GM06990 (cell line): Measurements from ENCODE around the gene RNASE11.

ENCODE experiments used
- DNase-seq: peaks from one replicate; pipeline ENCODE4 v3.0.0-alpha.2; 2011; ENCODE audit not compliant: insufficient read length; ENCODE audit errors: extremely low read depth
- H3K27me3 ChIP-seq: replicated peaks from 2 replicates; pipeline ENCODE4 v1.6.0; 2011; ENCODE audit warnings: low read length; ENCODE audit not compliant: control insufficient read depth, insufficient read depth
- H3K36me3 ChIP-seq: 2 replicates; pipeline ENCODE4 v1.5.1; 2011; ENCODE audit warnings: low read length; ENCODE audit not compliant: control insufficient read depth, insufficient read depth
- H3K4me3 ChIP-seq: replicated peaks from 2 replicates; pipeline ENCODE4 v1.5.1; 2011; ENCODE audit warnings: low read depth, mild to moderate bottlenecking, control low read depth, low read length
- TF ChIP-seq, protein P1 (sequence below): IDR thresholded peaks from 2 replicates; pipeline ENCODE4 v1.5.1; 2011; ENCODE audit warnings: low read length, control low read depth, mild to moderate bottlenecking, inconsistent platforms; ENCODE audit not compliant: insufficient read depth, poor library complexity, severe bottlenecking

Gene RNASE11

DNA sequence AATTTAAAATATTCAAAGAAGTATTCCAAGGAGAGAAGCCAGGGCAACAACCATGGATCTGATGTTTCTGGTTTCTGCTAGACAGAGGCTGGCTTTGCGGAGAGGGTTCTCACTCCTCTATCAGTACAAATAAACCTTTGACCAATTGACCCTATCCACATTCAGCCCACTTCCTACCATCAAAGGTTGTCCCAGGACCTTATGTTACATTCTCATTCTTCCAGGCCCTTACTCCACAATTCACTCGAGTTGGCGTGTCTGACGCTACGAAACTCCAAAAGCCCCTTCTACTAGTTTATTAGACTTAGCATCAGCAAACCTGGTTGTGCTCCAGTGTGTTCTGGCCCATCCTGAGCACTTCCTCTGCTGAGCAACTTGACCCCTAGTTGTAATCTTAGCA is 28.2 kb upstream of the RNASE11 start:
- no peak for DNase-seq
- TF ChIP-seq, protein P1, sequence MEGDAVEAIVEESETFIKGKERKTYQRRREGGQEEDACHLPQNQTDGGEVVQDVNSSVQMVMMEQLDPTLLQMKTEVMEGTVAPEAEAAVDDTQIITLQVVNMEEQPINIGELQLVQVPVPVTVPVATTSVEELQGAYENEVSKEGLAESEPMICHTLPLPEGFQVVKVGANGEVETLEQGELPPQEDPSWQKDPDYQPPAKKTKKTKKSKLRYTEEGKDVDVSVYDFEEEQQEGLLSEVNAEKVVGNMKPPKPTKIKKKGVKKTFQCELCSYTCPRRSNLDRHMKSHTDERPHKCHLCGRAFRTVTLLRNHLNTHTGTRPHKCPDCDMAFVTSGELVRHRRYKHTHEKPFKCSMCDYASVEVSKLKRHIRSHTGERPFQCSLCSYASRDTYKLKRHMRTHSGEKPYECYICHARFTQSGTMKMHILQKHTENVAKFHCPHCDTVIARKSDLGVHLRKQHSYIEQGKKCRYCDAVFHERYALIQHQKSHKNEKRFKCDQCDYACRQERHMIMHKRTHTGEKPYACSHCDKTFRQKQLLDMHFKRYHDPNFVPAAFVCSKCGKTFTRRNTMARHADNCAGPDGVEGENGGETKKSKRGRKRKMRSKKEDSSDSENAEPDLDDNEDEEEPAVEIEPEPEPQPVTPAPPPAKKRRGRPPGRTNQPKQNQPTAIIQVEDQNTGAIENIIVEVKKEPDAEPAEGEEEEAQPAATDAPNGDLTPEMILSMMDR: no peak
- Histone ChIP-seq H3K4me3 (no peak overlapping the region), H3K36me3 (no peaks in the 10 kb centered on the region), H3K27me3 (no peaks in the 10 kb centered on the region)

DNA sequence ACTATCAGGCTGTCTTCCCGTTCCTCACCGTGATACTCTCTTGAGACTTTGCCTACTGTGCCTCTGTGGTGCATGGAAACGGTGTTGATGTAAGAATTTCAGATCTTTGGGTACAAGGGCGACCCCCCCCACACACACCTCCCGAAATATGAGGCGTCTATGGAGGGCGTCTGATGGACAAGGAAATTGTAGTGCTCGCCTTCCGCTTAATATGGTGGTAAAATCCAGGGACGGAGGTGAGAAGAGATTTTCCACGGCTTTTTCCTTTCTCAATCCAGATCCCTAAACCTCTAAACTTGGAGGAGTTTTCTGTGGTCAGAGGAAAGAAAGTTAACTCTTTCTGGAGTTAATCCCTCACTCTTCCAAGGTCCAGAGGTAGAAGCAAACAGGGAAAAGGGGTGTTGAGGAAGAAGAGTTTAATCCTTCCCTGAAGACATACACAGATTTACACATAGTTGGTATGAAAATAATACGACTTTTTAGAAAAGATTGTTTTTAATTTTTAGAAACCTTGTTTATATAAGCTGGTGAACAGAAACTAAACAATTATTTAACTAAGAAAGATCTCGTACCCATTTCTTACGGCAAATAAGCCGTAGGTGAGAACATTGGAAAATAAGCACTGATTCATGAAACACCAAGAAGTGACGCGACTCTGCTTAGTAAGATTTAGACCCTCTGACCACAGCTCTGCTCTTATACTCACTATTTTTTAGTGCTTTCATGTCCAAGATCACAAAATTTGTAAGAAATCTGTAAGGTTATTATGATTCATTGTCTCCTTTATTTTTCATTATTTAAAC is 26.4 kb upstream of the RNASE11 start:
- Histone ChIP-seq H3K27me3 (no peaks in the 10 kb centered on the region), H3K4me3 (peak overlapping the region; percentile 49), H3K36me3 (no peaks in the 10 kb centered on the region)
- no peak for DNase-seq
- TF ChIP-seq, protein P1: no peak

DNA sequence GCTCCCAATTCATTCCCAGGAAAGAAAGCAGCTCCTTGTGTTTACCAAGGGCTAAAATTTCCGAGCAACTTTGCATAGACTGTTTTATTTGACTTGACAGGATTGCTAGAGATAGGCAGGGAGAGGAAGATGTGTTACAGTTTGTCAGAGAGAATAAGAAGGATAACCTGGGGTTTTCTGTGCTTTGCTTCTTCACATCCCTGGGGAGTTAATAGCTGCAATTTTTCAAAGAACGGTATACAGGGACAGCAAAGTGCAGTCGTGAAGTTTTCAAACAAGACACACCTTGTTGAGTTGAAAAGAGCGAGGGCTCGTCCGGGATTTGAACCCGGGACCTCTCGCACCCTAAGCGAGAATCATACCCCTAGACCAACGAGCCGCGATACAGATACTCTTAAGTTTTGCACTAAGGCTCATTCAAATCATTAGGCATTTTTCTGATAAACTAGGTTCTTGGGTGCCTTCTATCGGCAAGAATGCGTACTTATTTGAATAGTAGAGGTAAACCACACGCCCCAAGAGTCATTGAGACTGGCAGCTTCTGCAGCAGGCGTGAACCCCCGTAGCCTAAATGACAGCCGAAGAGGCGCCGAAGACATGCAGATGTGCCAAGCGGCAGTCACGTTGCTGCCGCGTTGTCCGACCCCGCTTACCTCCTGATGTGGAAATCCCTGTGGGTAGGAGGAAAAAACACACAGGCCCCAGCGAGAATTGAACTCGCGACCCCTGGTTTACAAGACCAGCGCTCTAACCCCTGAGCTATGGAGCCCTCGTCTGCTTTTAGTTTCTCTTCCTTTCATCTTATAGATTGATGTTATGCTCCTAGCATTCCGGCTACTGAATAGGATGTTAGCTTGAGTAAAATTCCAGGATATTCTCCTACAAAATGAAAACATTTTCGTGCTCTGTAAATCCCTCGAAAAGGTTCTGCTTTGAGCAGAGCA is 25.6 kb upstream of the RNASE11 start:
- DNase-seq: peak; percentile 92
- H3K36me3 ChIP-seq: no peaks in the 10 kb centered on the region
- H3K4me3 ChIP-seq: peak overlapping the region; percentile 49
- TF ChIP-seq, protein P1: peak; percentile 39
- H3K27me3 ChIP-seq: no peaks in the 10 kb centered on the region

DNA sequence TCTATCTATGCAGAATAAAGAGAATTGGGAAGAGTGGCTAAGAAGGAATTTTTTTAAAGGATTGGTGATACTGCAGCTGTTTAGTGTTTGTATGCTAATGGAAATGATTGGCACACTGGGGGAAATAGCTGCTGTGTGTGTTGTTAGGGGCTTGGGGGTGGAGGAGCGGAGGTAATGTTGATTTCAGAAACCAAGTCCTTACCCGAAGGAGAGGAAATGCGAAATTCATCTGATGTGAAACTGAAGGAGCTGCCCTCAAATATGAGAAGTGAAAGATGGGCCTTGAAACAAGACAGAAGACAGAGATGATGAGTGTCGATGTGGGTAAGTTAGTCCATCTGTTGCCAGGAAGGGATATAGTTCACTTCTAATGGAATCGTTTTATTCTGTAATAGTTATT is 24.6 kb upstream of the RNASE11 start:
- DNase-seq: peak; percentile 39
- Histone ChIP-seq H3K4me3 (no peak overlapping the region), H3K27me3 (no peaks in the 10 kb centered on the region), H3K36me3 (no peaks in the 10 kb centered on the region)
- TF ChIP-seq, protein P1: no peak

DNA sequence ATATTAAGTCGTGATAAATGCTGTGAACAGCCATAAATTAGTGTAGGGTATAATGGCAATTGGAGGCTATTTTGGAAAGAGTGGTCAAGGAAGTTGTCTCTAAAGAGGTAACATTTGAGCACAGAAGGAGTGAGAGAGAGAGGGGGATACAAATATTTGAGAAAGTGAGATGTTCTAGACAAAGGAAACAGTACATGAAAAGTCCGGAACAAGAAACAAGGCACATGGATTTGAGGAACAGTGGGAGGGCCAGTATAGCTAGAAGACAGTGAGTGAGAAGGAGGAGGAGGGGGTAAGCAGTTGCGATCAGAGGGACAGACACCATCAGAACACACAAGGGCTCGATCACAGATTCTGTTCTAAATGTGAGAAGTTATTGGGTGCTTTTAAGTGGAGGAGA is 23.5 kb upstream of the RNASE11 start:
- H3K27me3 ChIP-seq: no peaks in the 10 kb centered on the region
- no peak overlapping the region for H3K4me3 ChIP-seq
- TF ChIP-seq, protein P1: no peak
- no peak for DNase-seq
- no peaks in the 10 kb centered on the region for H3K36me3 ChIP-seq
